Effector CD4-positive, alpha-beta T cell (primary cell): ENCODE data around the gene LRR1.
A peak's percentile ranks its signal among the peaks of the same experiment; 100 is the strongest.
"Not testable (repeated sequence)": the region's sequence is repeated elsewhere in the genome, so short reads cannot be mapped to it uniquely, and the experiment has no call there.

Experiments
- DNase-seq: peaks from one replicate; pipeline ENCODE4 v3.0.0-alpha.2; 2020

LRR1 gene

GRCh38 chr14:49634547-49635334 is 36.0 kb downstream of the LRR1 start, which contains the start of gene DNAAF2:
TSS of gene DNAAF2 (minus strand) at chr14:49635244. CDS start at chr14:49635149, 95 bp downstream.
- DNase-seq, result peak; percentile 60

GRCh38 chr14:49636866-49637265 is 38.1 kb downstream of the LRR1 start:
- DNase-seq, result no peak

- no peak for DNase-seq
These were observed 38.9 kb downstream of the LRR1 start for GRCh38 chr14:49637534-49638078.

- no peak for DNase-seq
These were observed 42.0 kb downstream of the LRR1 start for GRCh38 chr14:49640540-49641417.

GRCh38 chr14:49641697-49642129 is 43.0 kb downstream of the LRR1 start:
- DNase-seq, result no peak

- DNase-seq, result no peak
These were observed 43.4 kb downstream of the LRR1 start for GRCh38 chr14:49642163-49642562.

- no peak for DNase-seq
These were observed 54.8 kb downstream of the LRR1 start for GRCh38 chr14:49653508-49653907.

GRCh38 chr14:49654511-49654910 is 55.8 kb downstream of the LRR1 start:
- DNase-seq, result no peak

- not testable (repeated sequence) for DNase-seq
These were observed 58.8 kb downstream of the LRR1 start for GRCh38 chr14:49657500-49657899.

- DNase-seq, result no peak
These were observed 61.1 kb downstream of the LRR1 start for GRCh38 chr14:49659526-49660455.
